OCI-LY7 (cell line): Measurements from ENCODE around the gene OGDHL.

Experiments
- EZH2phosphoT487 ChIP-seq: fragments of 200-600 bp; sonication (generic); IDR thresholded peaks from 2 replicates; pipeline ENCODE4 v1.6.1; 2018; ENCODE audit warnings: low read depth, borderline replicate concordance, mild to moderate bottlenecking, mixed run types, antibody characterized with exemption, low read length, moderate library complexity, mixed read lengths
- TF ChIP-seq, protein P1 (sequence below): fragments of 200-600 bp; sonication (generic); conservative IDR thresholded peaks from 2 replicates; pipeline ENCODE4 v1.5.1; 2014; ENCODE audit warnings: mild to moderate bottlenecking, antibody characterized with exemption, low read length, moderate library complexity, mixed read lengths

DNA sequence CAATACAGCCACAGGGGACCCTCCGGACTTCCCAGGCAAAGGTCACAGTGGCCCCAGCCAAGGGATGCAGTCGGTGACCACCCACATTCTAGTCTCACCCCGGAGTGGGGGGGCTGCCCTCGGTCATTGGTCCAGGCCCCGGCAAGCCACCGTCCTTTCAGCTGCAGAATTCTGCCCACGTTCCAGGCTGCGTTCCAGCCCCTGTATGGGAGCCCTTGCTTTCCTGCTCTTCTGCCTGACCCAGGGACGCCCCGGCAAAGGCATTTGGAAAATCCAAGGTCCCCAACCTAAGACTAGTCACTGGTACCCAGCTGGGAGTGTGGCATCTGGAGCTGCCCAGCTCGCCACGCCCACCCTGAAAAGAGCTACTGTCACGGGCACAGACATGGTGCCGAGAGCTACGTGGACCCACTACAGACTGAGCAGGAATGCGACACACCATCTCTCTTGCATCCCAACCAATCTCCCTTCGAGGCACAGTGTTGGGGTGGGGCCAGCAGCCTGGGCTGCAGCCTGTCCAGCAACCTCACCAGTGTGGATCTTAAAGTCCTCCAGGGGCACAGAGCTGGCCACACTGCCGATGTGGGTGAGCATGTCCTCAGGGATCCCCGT, 18.6 kb downstream of the OGDHL start:
- TF ChIP-seq, protein P1, sequence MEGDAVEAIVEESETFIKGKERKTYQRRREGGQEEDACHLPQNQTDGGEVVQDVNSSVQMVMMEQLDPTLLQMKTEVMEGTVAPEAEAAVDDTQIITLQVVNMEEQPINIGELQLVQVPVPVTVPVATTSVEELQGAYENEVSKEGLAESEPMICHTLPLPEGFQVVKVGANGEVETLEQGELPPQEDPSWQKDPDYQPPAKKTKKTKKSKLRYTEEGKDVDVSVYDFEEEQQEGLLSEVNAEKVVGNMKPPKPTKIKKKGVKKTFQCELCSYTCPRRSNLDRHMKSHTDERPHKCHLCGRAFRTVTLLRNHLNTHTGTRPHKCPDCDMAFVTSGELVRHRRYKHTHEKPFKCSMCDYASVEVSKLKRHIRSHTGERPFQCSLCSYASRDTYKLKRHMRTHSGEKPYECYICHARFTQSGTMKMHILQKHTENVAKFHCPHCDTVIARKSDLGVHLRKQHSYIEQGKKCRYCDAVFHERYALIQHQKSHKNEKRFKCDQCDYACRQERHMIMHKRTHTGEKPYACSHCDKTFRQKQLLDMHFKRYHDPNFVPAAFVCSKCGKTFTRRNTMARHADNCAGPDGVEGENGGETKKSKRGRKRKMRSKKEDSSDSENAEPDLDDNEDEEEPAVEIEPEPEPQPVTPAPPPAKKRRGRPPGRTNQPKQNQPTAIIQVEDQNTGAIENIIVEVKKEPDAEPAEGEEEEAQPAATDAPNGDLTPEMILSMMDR = no peak
- no peak for TF ChIP-seq EZH2phosphoT487
